ENCODE measurements around the gene MICOS13. TPM values are rescaled to one million over a fixed set of nuclear protein-coding genes. Genes with fewer than 3 reads are reported as not detected.

MICOS13 gene
- total and polyA plus RNA-seq, 10 of the 15 experiments (the other 5 are each of a cell fraction or from before 2014, with no cell fraction given) = 9.4 to 211 (median 51.3) TPM

- no peak for FAIRE-seq
- POLR2A ChIA-PET = interaction anchor here (1.4 to 1.7 kb wide), 2 partner anchors 10 to 26 kb away, joined by 6 to 9 read pairs; no protein-coding TSS in a partner anchor
- peaks cover 49% of the 10 kb centered on the region for H3K79me2 ChIP-seq (ENCODE audit: control insufficient read depth, insufficient read depth, low read length)
- intact Hi-C loops (cut with micrococcal nuclease; ENCODE audit: unreplicated experiment) (loop anchor here (2.0 kb wide), 2 partner anchors 29 to 99 kb away; partner anchors contain the start of genes CATSPERD, DUS3L and LONP1), in situ Hi-C loops (cut with MboI) (no loop called here)
- no TSS peak for BruUV-seq (replicated peaks)
- H3K27ac ChIP-seq (ENCODE audit: control insufficient read depth, insufficient read depth) = peak overlapping the region; percentile 94; the same call in 1 of the 2 replicates
- H3K4me1 ChIP-seq (ENCODE audit: control insufficient read depth, insufficient read depth, low read length) = peaks cover 10% of the 10 kb centered on the region
- no peak overlapping the region for H2AFZ ChIP-seq (ENCODE audit: control insufficient read depth, low read depth, low read length)
- H3K9me3 ChIP-seq (replicated peaks; ENCODE audit: control insufficient read depth, insufficient read depth, low read length) = no peaks in the 10 kb centered on the region; the same call in 2 of the 3 replicates
- peak overlapping the region; percentile 94 for H3K4me3 ChIP-seq
- ATAC-seq = no peak
- 12% methylated on average over 42 of the region's 42 CpGs for WGBS (ENCODE audit: insufficient coverage, insufficient replicate concordance, low lambda C conversion rate, missing lambda C conversion rate)
- no peaks in the 10 kb centered on the region for H3K27me3 ChIP-seq (replicated peaks in 1 of 2; ENCODE audit: control insufficient read depth in 2 of 2, insufficient read depth in 2 of 2, low read length in 1 of 2)
- RAD21 ChIA-PET (ENCODE audit: unreplicated experiment) = no interaction called here
- TF ChIP-seq POLR2AphosphoS2 (IDR thresholded peaks at IDR 0.05; ENCODE audit: low read depth, low read length) (peak; percentile 68; the same call in 1 of the 2 replicates), POLR2AphosphoS5 (IDR thresholded peaks at IDR 0.05; ENCODE audit: low read length) (peak; percentile 47), SMAD5 (IDR thresholded peaks at IDR 0.05; ENCODE audit: low read depth) (0 out of 2 replicates have a peak, but pooled peaks have one; percentile 47), PAX8 (IDR thresholded peaks at IDR 0.05) (no peak), IRF3 (IDR thresholded peaks at IDR 0.05) (no peak), CREM (IDR thresholded peaks at IDR 0.05; ENCODE audit: low read depth) (no peak), POLR2A (IDR thresholded peaks at IDR 0.05; ENCODE audit: low read depth, low read length) (peak; percentile 64), FOXM1 (IDR thresholded peaks at IDR 0.05; ENCODE audit: low read depth, low read length) (0 out of 2 replicates have a peak, but pooled peaks have one; percentile 35), TCF12 (IDR thresholded peaks at IDR 0.05; ENCODE audit: low read depth, low read length) (no peak), CBX3 (IDR thresholded peaks at IDR 0.05; ENCODE audit: borderline replicate concordance, low read depth) (no peak), BCL3 (IDR thresholded peaks at IDR 0.05; ENCODE audit: borderline replicate concordance, insufficient read depth, low read depth, low read length, poor library complexity, severe bottlenecking) (peak; percentile 31), IRF4 (IDR thresholded peaks at IDR 0.05; ENCODE audit: low read depth, low read length) (no peak), ZBED1 (IDR thresholded peaks at IDR 0.05; ENCODE audit: borderline replicate concordance) (0 out of 2 replicates have a peak, but pooled peaks have one; percentile 20), HSF1 (IDR thresholded peaks at IDR 0.05; ENCODE audit: low read depth, low read length) (no peak), BRCA1 (IDR thresholded peaks at IDR 0.05; ENCODE audit: low read depth, low read length) (no peak), PML (IDR thresholded peaks at IDR 0.05; ENCODE audit: low read length) (0 out of 2 replicates have a peak, but pooled peaks have one; percentile 36)
- no peak for DNase-seq (ENCODE audit: low read depth, low spot score)
- H3K36me3 ChIP-seq (ENCODE audit: control insufficient read depth in 2 of 2, insufficient read depth in 2 of 2, low read length in 1 of 2) = peaks cover 9 to 52% of the 10 kb centered on the region in 2 experiments; a peak in 3 of 4 replicates
- peak overlapping the region; percentile 98 for H3K9ac ChIP-seq (ENCODE audit: control insufficient read depth, insufficient read depth, low read length)
- CTCF ChIA-PET = interaction anchor here (3.7 kb wide), 1 partner anchor 27 kb away, joined by 74 read pairs; the partner anchor contains the start of genes CATSPERD and LONP1
- H4K20me1 ChIP-seq (ENCODE audit: control insufficient read depth, insufficient read depth) = no peaks in the 10 kb centered on the region; the same call in none of the 2 replicates
- H3K4me2 ChIP-seq (ENCODE audit: control insufficient read depth, insufficient read depth) = peak overlapping the region; percentile 64
- SMC1A ChIA-PET (ENCODE audit: uncharacterized antibody, unreplicated experiment) = no interaction called here
Observed at GRCh38 chr19:5691822-5692722, 11.8 kb upstream of the MICOS13 start.

All from GM12878 (cell line).